KMS-11 (cell line): ENCODE data around the gene RYR1.

Experiments
- H2AFZ ChIP-seq: fragments of 200-600 bp; sonication (generic); 2 replicates; pipeline ENCODE4 v1.6.1; 2016; ENCODE audit warnings: antibody characterized with exemption, mixed run types, low read depth
- H3K27ac ChIP-seq: fragments of 200-600 bp; sonication (generic); 2 replicates; pipeline ENCODE4 v1.6.1; 2016; ENCODE audit warnings: mild to moderate bottlenecking, mixed run types
- H3K27me3 ChIP-seq: fragments of 200-600 bp; sonication (generic); 2 replicates; pipeline ENCODE4 v1.6.1; 2017; ENCODE audit warnings: mild to moderate bottlenecking, low read depth, mixed run types, moderate library complexity; ENCODE audit not compliant: insufficient read depth
- H3K36me3 ChIP-seq: fragments of 200-600 bp; sonication (generic); 2 replicates; pipeline ENCODE4 v1.6.1; 2017; ENCODE audit warnings: mild to moderate bottlenecking, mixed run types; ENCODE audit not compliant: insufficient read depth
- H3K4me1 ChIP-seq: fragments of 200-600 bp; sonication (generic); 2 replicates; pipeline ENCODE4 v1.6.1; 2016; ENCODE audit warnings: mild to moderate bottlenecking, low read depth, mixed run types; ENCODE audit not compliant: poor library complexity, severe bottlenecking
- H3K4me2 ChIP-seq: fragments of 200-600 bp; sonication (generic); 2 replicates; pipeline ENCODE4 v1.7.0; 2016; ENCODE audit warnings: mild to moderate bottlenecking, mixed run types
- H3K4me3 ChIP-seq: fragments of 200-600 bp; sonication (generic); IDR thresholded peaks from 2 replicates; pipeline ENCODE4 v1.6.1; 2017; ENCODE audit warnings: low read depth, low read length, mixed read lengths; ENCODE audit not compliant: insufficient read depth
- H3K79me2 ChIP-seq: fragments of 200-600 bp; sonication (generic); 2 replicates; pipeline ENCODE4 v1.6.1; 2016; ENCODE audit warnings: low read depth, mixed run types; ENCODE audit not compliant: insufficient read depth
- H3K9ac ChIP-seq: fragments of 200-600 bp; sonication (generic); 2 replicates; pipeline ENCODE4 v1.6.1; 2016; ENCODE audit warnings: mild to moderate bottlenecking, mixed run types
- H4K20me1 ChIP-seq: fragments of 200-600 bp; sonication (generic); 2 replicates; pipeline ENCODE4 v1.6.1; 2016; ENCODE audit warnings: mild to moderate bottlenecking, mixed run types; ENCODE audit not compliant: insufficient read depth
- CTCF ChIP-seq: fragments of 200-600 bp; sonication (generic); conservative IDR thresholded peaks from 2 replicates; pipeline ENCODE4 v1.6.1; 2017; ENCODE audit warnings: low read depth, mild to moderate bottlenecking, antibody characterized with exemption, low read length, moderate library complexity, mixed read lengths

RYR1 gene

GRCh38 chr19:38563475-38563874 is 130.0 kb downstream of the RYR1 start:
- H3K4me2 ChIP-seq: no peak overlapping the region
- no peak overlapping the region for H3K4me3 ChIP-seq
- H3K9ac ChIP-seq: no peak overlapping the region
- H3K27ac ChIP-seq: no peak overlapping the region
- no peak for TF ChIP-seq CTCF
- H3K36me3 ChIP-seq: no peaks in the 10 kb centered on the region
- H3K27me3 ChIP-seq: peaks cover 3% of the 10 kb centered on the region; the same call in 1 of the 2 replicates
- H4K20me1 ChIP-seq: no peaks in the 10 kb centered on the region
- H2AFZ ChIP-seq: no peak overlapping the region
- no peaks in the 10 kb centered on the region for H3K79me2 ChIP-seq
- H3K4me1 ChIP-seq: no peaks in the 10 kb centered on the region

- H4K20me1 ChIP-seq: no peaks in the 10 kb centered on the region
- H3K79me2 ChIP-seq: no peaks in the 10 kb centered on the region
- H3K27me3 ChIP-seq: peaks cover 3% of the 10 kb centered on the region; the same call in 1 of the 2 replicates
- no peaks in the 10 kb centered on the region for H3K4me1 ChIP-seq
- TF ChIP-seq CTCF: no peak
- H2AFZ ChIP-seq: no peak overlapping the region
- H3K27ac ChIP-seq: no peak overlapping the region
- no peak overlapping the region for H3K9ac ChIP-seq
- no peaks in the 10 kb centered on the region for H3K36me3 ChIP-seq
- H3K4me2 ChIP-seq: no peak overlapping the region
- H3K4me3 ChIP-seq: no peak overlapping the region
These were observed 131.6 kb downstream of the RYR1 start for GRCh38 chr19:38564981-38565690.

- no peak overlapping the region for H3K4me3 ChIP-seq
- TF ChIP-seq CTCF: no peak
- no peak overlapping the region for H3K4me2 ChIP-seq
- H3K9ac ChIP-seq: no peak overlapping the region
- no peak overlapping the region for H3K27ac ChIP-seq
- no peaks in the 10 kb centered on the region for H4K20me1 ChIP-seq
- H2AFZ ChIP-seq: no peak overlapping the region
- no peaks in the 10 kb centered on the region for H3K79me2 ChIP-seq
- H3K4me1 ChIP-seq: no peaks in the 10 kb centered on the region
- peaks cover 3% of the 10 kb centered on the region; the same call in 1 of the 2 replicates for H3K27me3 ChIP-seq
- H3K36me3 ChIP-seq: no peaks in the 10 kb centered on the region
These were observed 132.2 kb downstream of the RYR1 start for GRCh38 chr19:38565691-38566105.

GRCh38 chr19:38569368-38569983 is 136.0 kb downstream of the RYR1 start:
- Histone ChIP-seq H3K4me1 (no peaks in the 10 kb centered on the region), H3K79me2 (no peaks in the 10 kb centered on the region), H4K20me1 (no peaks in the 10 kb centered on the region), H3K9ac (no peak overlapping the region), H3K4me3 (no peak overlapping the region), H3K36me3 (no peaks in the 10 kb centered on the region), H3K27ac (no peak overlapping the region), H3K4me2 (no peak overlapping the region), H3K27me3 (peaks cover 3% of the 10 kb centered on the region; the same call in 1 of the 2 replicates), H2AFZ (no peak overlapping the region)
- TF ChIP-seq CTCF: no peak
